ENCODE data around the gene GUCA2B.
A peak's percentile ranks its signal among the peaks of the same experiment; 100 is the strongest.

GUCA2B gene

GRCh38 chr1:42167611-42168390 is 14.6 kb downstream of the GUCA2B start:
- Histone ChIP-seq H3K4me1 (ENCODE audit: control insufficient read depth, insufficient read depth, low read length) (peaks cover 3% of the 10 kb centered on the region), H3K27me3 (ENCODE audit: control insufficient read depth, insufficient read depth, low read length) (no peaks in the 10 kb centered on the region), H3K36me3 (ENCODE audit: control insufficient read depth, insufficient read depth, low read length) (no peaks in the 10 kb centered on the region), H3K27ac (ENCODE audit: low read length) (no peak overlapping the region), H3K4me3 (ENCODE audit: low read length) (no peak overlapping the region), H3K9me3 (ENCODE audit: control insufficient read depth, insufficient read depth, low read length) (no peaks in the 10 kb centered on the region)
- no peak for DNase-seq (ENCODE audit: low read depth, low spot score)
- WGBS (ENCODE audit: insufficient coverage, insufficient read length) = no CpG with 5 or more reads among the region's 21 CpGs

- Histone ChIP-seq H3K4me1 (ENCODE audit: control insufficient read depth, insufficient read depth, low read length) (peaks cover 3% of the 10 kb centered on the region), H3K4me3 (ENCODE audit: low read length) (no peak overlapping the region), H3K27me3 (ENCODE audit: control insufficient read depth, insufficient read depth, low read length) (no peaks in the 10 kb centered on the region), H3K36me3 (ENCODE audit: control insufficient read depth, insufficient read depth, low read length) (no peaks in the 10 kb centered on the region), H3K27ac (ENCODE audit: low read length) (no peak overlapping the region), H3K9me3 (ENCODE audit: control insufficient read depth, insufficient read depth, low read length) (no peaks in the 10 kb centered on the region)
- no CpG with 5 or more reads among the region's 1 CpG for WGBS (ENCODE audit: insufficient coverage, insufficient read length)
- no peak for DNase-seq (ENCODE audit: low read depth, low spot score)
These were observed 15.1 kb downstream of the GUCA2B start for GRCh38 chr1:42168391-42168670.

GRCh38 chr1:42168763-42169162 is 15.6 kb downstream of the GUCA2B start:
- Histone ChIP-seq H3K4me3 (ENCODE audit: low read length) (no peak overlapping the region), H3K36me3 (ENCODE audit: control insufficient read depth, insufficient read depth, low read length) (no peaks in the 10 kb centered on the region), H3K27me3 (ENCODE audit: control insufficient read depth, insufficient read depth, low read length) (no peaks in the 10 kb centered on the region), H3K9me3 (ENCODE audit: control insufficient read depth, insufficient read depth, low read length) (no peaks in the 10 kb centered on the region), H3K27ac (ENCODE audit: low read length) (no peak overlapping the region), H3K4me1 (ENCODE audit: control insufficient read depth, insufficient read depth, low read length) (peaks cover 3% of the 10 kb centered on the region)
- WGBS (ENCODE audit: insufficient coverage, insufficient read length) = no CpG with 5 or more reads among the region's 3 CpGs
- no peak for DNase-seq (ENCODE audit: low read depth, low spot score)

GRCh38 chr1:42170779-42171621 is 17.8 kb downstream of the GUCA2B start:
- no peak for DNase-seq (ENCODE audit: low read depth, low spot score)
- H3K4me3 ChIP-seq (ENCODE audit: low read length) = no peak overlapping the region
- H3K36me3 ChIP-seq (ENCODE audit: control insufficient read depth, insufficient read depth, low read length) = no peaks in the 10 kb centered on the region
- peaks cover 3% of the 10 kb centered on the region for H3K4me1 ChIP-seq (ENCODE audit: control insufficient read depth, insufficient read depth, low read length)
- H3K27me3 ChIP-seq (ENCODE audit: control insufficient read depth, insufficient read depth, low read length) = no peaks in the 10 kb centered on the region
- H3K9me3 ChIP-seq (ENCODE audit: control insufficient read depth, insufficient read depth, low read length) = no peaks in the 10 kb centered on the region
- no CpG with 5 or more reads among the region's 17 CpGs for WGBS (ENCODE audit: insufficient coverage, insufficient read length)
- no peak overlapping the region for H3K27ac ChIP-seq (ENCODE audit: low read length)

GRCh38 chr1:42171679-42172266 is 18.6 kb downstream of the GUCA2B start:
- Histone ChIP-seq H3K4me3 (ENCODE audit: low read length) (no peak overlapping the region), H3K27ac (ENCODE audit: low read length) (no peak overlapping the region), H3K27me3 (ENCODE audit: control insufficient read depth, insufficient read depth, low read length) (no peaks in the 10 kb centered on the region), H3K9me3 (ENCODE audit: control insufficient read depth, insufficient read depth, low read length) (no peaks in the 10 kb centered on the region), H3K36me3 (ENCODE audit: control insufficient read depth, insufficient read depth, low read length) (no peaks in the 10 kb centered on the region), H3K4me1 (ENCODE audit: control insufficient read depth, insufficient read depth, low read length) (peaks cover 3% of the 10 kb centered on the region)
- no peak for DNase-seq (ENCODE audit: low read depth, low spot score)
- WGBS (ENCODE audit: insufficient coverage, insufficient read length) = no CpG with 5 or more reads among the region's 6 CpGs

- H3K36me3 ChIP-seq (ENCODE audit: control insufficient read depth, insufficient read depth, low read length) = no peaks in the 10 kb centered on the region
- WGBS (ENCODE audit: insufficient coverage, insufficient read length) = no CpG with 5 or more reads among the region's 15 CpGs
- no peaks in the 10 kb centered on the region for H3K9me3 ChIP-seq (ENCODE audit: control insufficient read depth, insufficient read depth, low read length)
- H3K4me3 ChIP-seq (ENCODE audit: low read length) = no peak overlapping the region
- H3K4me1 ChIP-seq (ENCODE audit: control insufficient read depth, insufficient read depth, low read length) = peaks cover 3% of the 10 kb centered on the region
- H3K27me3 ChIP-seq (ENCODE audit: control insufficient read depth, insufficient read depth, low read length) = no peaks in the 10 kb centered on the region
- H3K27ac ChIP-seq (ENCODE audit: low read length) = no peak overlapping the region
- no peak for DNase-seq (ENCODE audit: low read depth, low spot score)
These were observed 19.3 kb downstream of the GUCA2B start for GRCh38 chr1:42172381-42173133.

- DNase-seq (ENCODE audit: low read depth, low spot score) = peak; percentile 52
- Histone ChIP-seq H3K4me3 (ENCODE audit: low read length) (no peak overlapping the region), H3K4me1 (ENCODE audit: control insufficient read depth, insufficient read depth, low read length) (peaks cover 3% of the 10 kb centered on the region; the same call in 1 of the 2 replicates), H3K9me3 (ENCODE audit: control insufficient read depth, insufficient read depth, low read length) (no peaks in the 10 kb centered on the region), H3K27me3 (ENCODE audit: control insufficient read depth, insufficient read depth, low read length) (no peaks in the 10 kb centered on the region), H3K27ac (ENCODE audit: low read length) (no peak overlapping the region), H3K36me3 (ENCODE audit: control insufficient read depth, insufficient read depth, low read length) (no peaks in the 10 kb centered on the region)
- WGBS (ENCODE audit: insufficient coverage, insufficient read length) = no CpG with 5 or more reads among the region's 9 CpGs
These were observed 20.1 kb downstream of the GUCA2B start for GRCh38 chr1:42173155-42173933.

DNA sequence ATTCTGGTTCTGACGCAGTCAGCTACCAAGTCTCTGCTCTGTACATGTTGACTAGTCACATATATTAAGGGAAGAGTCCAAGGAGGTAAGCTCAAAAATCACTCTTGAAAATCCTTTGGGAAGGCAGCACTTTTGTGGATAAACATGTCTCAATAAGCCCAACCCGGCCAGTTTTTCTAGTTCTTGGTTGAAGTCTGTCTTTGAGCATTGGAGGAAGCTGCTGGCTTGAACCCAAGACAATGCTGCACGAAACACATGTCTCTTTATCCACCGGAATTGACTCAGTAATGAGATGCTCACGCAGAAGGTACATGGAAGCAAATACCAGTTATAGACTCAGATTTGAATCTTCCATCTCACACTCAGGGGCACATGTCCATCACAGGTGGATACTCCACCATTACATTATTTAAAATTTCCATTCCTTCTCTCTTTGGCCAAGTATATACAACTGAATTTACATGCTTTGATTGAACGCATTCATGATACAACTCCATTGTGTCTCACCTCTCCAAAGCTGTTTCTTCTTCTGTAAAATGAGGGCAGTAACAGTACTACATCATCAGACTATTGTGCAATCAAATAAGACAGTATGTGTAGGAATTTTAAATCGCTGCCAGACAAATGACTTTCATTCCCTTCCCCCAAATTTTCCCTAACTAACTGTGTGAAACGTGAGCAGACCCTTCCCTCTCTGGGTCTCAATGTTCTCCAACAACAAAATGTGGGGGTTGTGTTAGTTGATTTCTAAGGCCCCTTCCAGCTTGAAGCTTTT is 20.9 kb downstream of the GUCA2B start:
- no CpG with 5 or more reads among the region's 8 CpGs for WGBS (ENCODE audit: insufficient coverage, insufficient read length)
- H3K27ac ChIP-seq (ENCODE audit: low read length) = no peak overlapping the region
- peaks cover 3% of the 10 kb centered on the region; the same call in 1 of the 2 replicates for H3K4me1 ChIP-seq (ENCODE audit: control insufficient read depth, insufficient read depth, low read length)
- no peaks in the 10 kb centered on the region for H3K9me3 ChIP-seq (ENCODE audit: control insufficient read depth, insufficient read depth, low read length)
- H3K4me3 ChIP-seq (ENCODE audit: low read length) = no peak overlapping the region
- H3K27me3 ChIP-seq (ENCODE audit: control insufficient read depth, insufficient read depth, low read length) = no peaks in the 10 kb centered on the region
- no peaks in the 10 kb centered on the region for H3K36me3 ChIP-seq (ENCODE audit: control insufficient read depth, insufficient read depth, low read length)
- no peak for DNase-seq (ENCODE audit: low read depth, low spot score)

DNA sequence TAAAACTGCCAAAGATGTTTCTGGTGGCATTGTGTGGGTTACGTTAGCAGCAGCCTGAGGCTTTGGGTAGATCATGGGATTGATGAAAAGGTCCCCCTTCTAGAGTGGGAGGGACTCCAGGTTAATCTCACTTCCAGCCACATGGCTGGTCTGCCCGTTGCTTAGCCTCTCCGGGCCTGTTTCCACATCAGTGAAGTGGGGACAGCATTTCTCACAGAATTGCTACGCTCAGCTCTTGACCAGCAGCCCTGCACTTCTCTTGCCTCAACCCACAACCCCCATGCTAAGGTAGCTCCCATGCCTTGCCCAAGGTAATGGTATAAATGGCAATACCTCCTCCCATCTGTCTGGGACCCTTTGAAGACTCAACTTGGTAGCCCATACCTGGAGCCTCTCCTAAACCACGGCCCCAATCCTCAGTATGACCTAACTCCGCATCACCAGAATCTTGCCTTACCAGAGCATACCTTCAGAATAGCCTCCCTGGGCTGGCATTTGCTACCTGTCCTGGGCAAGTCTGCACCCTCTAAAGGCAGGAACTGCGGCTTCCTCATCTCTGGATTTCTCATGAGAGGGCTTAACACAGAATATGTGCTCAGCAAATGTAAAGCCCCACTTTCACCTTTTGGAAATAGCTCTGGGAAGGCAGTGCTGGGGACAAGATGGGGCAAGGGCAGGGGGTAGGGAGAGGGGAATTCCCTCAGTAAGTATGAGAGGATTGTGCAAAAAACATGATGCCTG is 22.3 kb downstream of the GUCA2B start:
- peaks cover 4% of the 10 kb centered on the region; the same call in 1 of the 2 replicates for H3K36me3 ChIP-seq (ENCODE audit: control insufficient read depth, insufficient read depth, low read length)
- H3K27ac ChIP-seq (ENCODE audit: low read length) = no peak overlapping the region
- H3K27me3 ChIP-seq (ENCODE audit: control insufficient read depth, insufficient read depth, low read length) = no peaks in the 10 kb centered on the region
- DNase-seq (ENCODE audit: low read depth, low spot score) = no peak
- H3K4me3 ChIP-seq (ENCODE audit: low read length) = no peak overlapping the region
- H3K9me3 ChIP-seq (ENCODE audit: control insufficient read depth, insufficient read depth, low read length) = no peaks in the 10 kb centered on the region
- peaks cover 3% of the 10 kb centered on the region; the same call in 1 of the 2 replicates for H3K4me1 ChIP-seq (ENCODE audit: control insufficient read depth, insufficient read depth, low read length)
- no CpG with 5 or more reads among the region's 7 CpGs for WGBS (ENCODE audit: insufficient coverage, insufficient read length)

All from iPS DF 6.9 (cell line).